B cell (primary cell): ENCODE measurements around the gene VTI1A. TPM values are rescaled to one million over a fixed set of nuclear protein-coding genes. Genes with fewer than 3 reads are reported as not detected.

Experiments used
- ATAC-seq: fragments of 200-7000 bp; cut with Tn5 transposase; one replicate; pipeline ENCODE4 v1.10.0; 2021; ENCODE audit warnings: low read depth, mild to moderate bottlenecking, moderate number of reproducible peaks, moderate library complexity
- CTCF ChIA-PET: fragments of 350-600 bp; sonication (Branson Sonifier 250); formaldehyde crosslinking; loops from one replicate; lab custom pipeline; 2021; ENCODE audit warnings: antibody characterized with exemption, inconsistent platforms; lab: Charles Lee
- POLR2A ChIA-PET: fragments of 350-600 bp; sonication (Branson Sonifier 250); formaldehyde crosslinking; loops from one replicate; lab custom pipeline; 2021; ENCODE audit warnings: antibody characterized with exemption; lab: Charles Lee
- DNase-seq: peaks from one replicate; pipeline ENCODE4 v3.0.0; 2013
- H2AFZ ChIP-seq: 2 replicates; pipeline ENCODE4 v1.6.1; 2012; ENCODE audit warnings: mild to moderate bottlenecking, low read depth, low read length; ENCODE audit not compliant: insufficient read depth, poor library complexity, severe bottlenecking
- H3K27ac ChIP-seq, 2 donors: 1 replicate in 1 of 2; 2 replicates in 1 of 2; pipeline ENCODE4 v1.5.1; 2012 to 2013; ENCODE audit warnings: low read length in 2 of 2, mild to moderate bottlenecking in 2 of 2, moderate library complexity in 1 of 2
- H3K27me3 ChIP-seq, 4 experiments: fragments of 200-600 bp in 1 of 4; sonication (generic) in 1 of 4; replicated peaks in 1 of 4; 1 replicate in 2 of 4; 2 replicates in 2 of 4; pipeline versions ENCODE4 v1.6.1 to v1.7.0; 2013 to 2016; ENCODE audit warnings: low read length in 3 of 4, mild to moderate bottlenecking in 2 of 4, mixed read lengths in 1 of 4, moderate library complexity in 1 of 4; ENCODE audit not compliant: insufficient read depth in 4 of 4, control insufficient read depth in 3 of 4; ENCODE audit errors: control extremely low read depth in 1 of 4
- H3K36me3 ChIP-seq, 2 experiments: replicated peaks in 1 of 2; 1 replicate in 1 of 2; 2 replicates in 1 of 2; pipeline versions ENCODE4 v1.6.1 to v1.7.1; 2013; ENCODE audit warnings: low read length in 1 of 2; ENCODE audit not compliant: insufficient read depth in 2 of 2, control insufficient read depth in 1 of 2; ENCODE audit errors: control extremely low read depth in 1 of 2, extremely low read depth in 1 of 2
- H3K4me1 ChIP-seq, 2 donors: fragments of 200-600 bp in 1 of 2; sonication (generic) in 1 of 2; 1 replicate in 1 of 2; 2 replicates in 1 of 2; pipeline versions ENCODE4 v1.5.1 to v1.6.1; 2013 to 2017; ENCODE audit warnings: low read length in 2 of 2; ENCODE audit not compliant: control insufficient read depth in 2 of 2, insufficient read depth in 2 of 2
- H3K4me2 ChIP-seq: replicated peaks from 2 replicates; pipeline ENCODE3; 2012; ENCODE audit warnings: mild to moderate bottlenecking, low read depth, low read length; ENCODE audit not compliant: poor library complexity, severe bottlenecking
- H3K4me3 ChIP-seq, 5 experiments: fragments of 200-600 bp in 1 of 5; sonication (generic) in 1 of 5; 1 replicate in 3 of 5; 2 replicates in 2 of 5; pipeline versions ENCODE4 v1.5.1 to v1.7.0; 2011 to 2016; ENCODE audit warnings: low read length in 4 of 5, mild to moderate bottlenecking in 4 of 5, low read depth in 2 of 5, control low read depth in 1 of 5, moderate library complexity in 1 of 5; ENCODE audit not compliant: insufficient read depth in 1 of 5; ENCODE audit errors: control extremely low read depth in 1 of 5, extremely low read depth in 1 of 5
- H3K79me2 ChIP-seq: fragments of 200-600 bp; sonication (generic); one replicate; pipeline ENCODE4 v1.6.0; 2016; ENCODE audit warnings: low read length; ENCODE audit not compliant: control insufficient read depth, insufficient read depth
- H3K9ac ChIP-seq: fragments of 200-600 bp; sonication (generic); 2 replicates; pipeline ENCODE4 v1.6.1; 2017; ENCODE audit warnings: mild to moderate bottlenecking, low read length, moderate library complexity
- H3K9me3 ChIP-seq, 3 donors: one replicate each; pipeline versions ENCODE4 v1.6.1 to v1.7.1; 2013; ENCODE audit warnings: low read length in 2 of 3; ENCODE audit not compliant: control insufficient read depth in 2 of 3, insufficient read depth in 1 of 3; ENCODE audit errors: control extremely low read depth in 1 of 3
- H4K20me1 ChIP-seq: 2 replicates; pipeline ENCODE4 v1.6.0; 2012; ENCODE audit warnings: mild to moderate bottlenecking, low read length; ENCODE audit not compliant: insufficient read depth, control insufficient read depth, poor library complexity, severe bottlenecking
- H3K27ac Mint-ChIP-seq: one replicate; pipeline ENCODE4 v1.8.0; 2021; ENCODE audit warnings: mixed read lengths
- H3K27me3 Mint-ChIP-seq: one replicate; pipeline ENCODE4 v1.8.0; 2021; ENCODE audit warnings: mixed read lengths
- H3K4me1 Mint-ChIP-seq: one replicate; pipeline ENCODE4 v1.8.0; 2021; ENCODE audit warnings: mixed read lengths
- H3K4me3 Mint-ChIP-seq: one replicate; pipeline ENCODE4 v1.8.0; 2021; ENCODE audit warnings: mixed read lengths
- H3K9me3 Mint-ChIP-seq: one replicate; pipeline ENCODE4 v1.8.0; 2022; ENCODE audit warnings: mixed read lengths; ENCODE audit not compliant: insufficient read depth
- EZH2 ChIP-seq: IDR thresholded peaks from 2 replicates; pipeline ENCODE4 v1.6.1; 2012; ENCODE audit warnings: borderline replicate concordance, low read depth, mild to moderate bottlenecking, moderate library complexity, low read length; ENCODE audit not compliant: insufficient read depth, poor library complexity, severe bottlenecking
- WGBS: methylation state at CpG from one replicate; pipeline ENCODE4 v1.1.5; 2013; ENCODE audit warnings: missing lambda C conversion rate; ENCODE audit not compliant: insufficient coverage; 5-methylcytosine and 5-hydroxymethylcytosine counted together
- intact Hi-C: fragments of 100-400 bp; cut with micrococcal nuclease; formaldehyde crosslinking; loops from one replicate; pipeline ENCODE4 v1.10.0; 2022
- polyA plus RNA-seq: library from polyadenylated mRNA; depleted of rRNA; stranded (reverse); fragments of >200 nt; gene quantifications from 2 replicates; pipeline ENCODE4 v1.2.3, GENCODE V29; 2012
- total RNA-seq, 2 donors: library from RNA; stranded (reverse); fragments of 120-200 nt in 1 of 2; gene quantifications; 1 replicate in 1 of 2; 2 replicates in 1 of 2; pipeline versions ENCODE4 v1.2.3 to v1.2.4, GENCODE V29; 2013 to 2022
- TF ChIP-seq, protein P1 (sequence below): fragments of 200-600 bp; IDR thresholded peaks from one replicate; pipeline ENCODE4 v1.8.0; 2022; ENCODE audit warnings: antibody characterized with exemption, mild to moderate bottlenecking

The VTI1A gene
- total and polyA plus RNA-seq, 2 donors (not counting 1 experiment from before 2014, with no cell fraction given) = 20.0 to 84.1 TPM

GRCh38 chr10:112696592-112696991 lies 249.6 kb downstream of the VTI1A start:
- Mint-ChIP-seq H3K27me3 (no peaks in the 10 kb centered on the region), H3K27ac (no peak overlapping the region), H3K4me3 (no peak overlapping the region), H3K9me3 (no peaks in the 10 kb centered on the region), H3K4me1 (no peaks in the 10 kb centered on the region)
- Histone ChIP-seq H3K4me2 (no peak overlapping the region), H3K27me3 (no peaks in the 10 kb centered on the region), H3K27ac (no peak overlapping the region), H3K79me2 (no peaks in the 10 kb centered on the region), H3K9ac (no peak overlapping the region), H3K4me3 (no peak overlapping the region), H2AFZ (no peak overlapping the region), H4K20me1 (no peaks in the 10 kb centered on the region), H3K9me3 (no peaks in the 10 kb centered on the region), H3K36me3 (peaks cover 0 to 2% of the 10 kb centered on the region in 2 experiments), H3K4me1 (no peaks in the 10 kb centered on the region)
- DNase-seq (no peak), ATAC-seq (no peak)
- no peak for TF ChIP-seq EZH2
- TF ChIP-seq, protein P1, sequence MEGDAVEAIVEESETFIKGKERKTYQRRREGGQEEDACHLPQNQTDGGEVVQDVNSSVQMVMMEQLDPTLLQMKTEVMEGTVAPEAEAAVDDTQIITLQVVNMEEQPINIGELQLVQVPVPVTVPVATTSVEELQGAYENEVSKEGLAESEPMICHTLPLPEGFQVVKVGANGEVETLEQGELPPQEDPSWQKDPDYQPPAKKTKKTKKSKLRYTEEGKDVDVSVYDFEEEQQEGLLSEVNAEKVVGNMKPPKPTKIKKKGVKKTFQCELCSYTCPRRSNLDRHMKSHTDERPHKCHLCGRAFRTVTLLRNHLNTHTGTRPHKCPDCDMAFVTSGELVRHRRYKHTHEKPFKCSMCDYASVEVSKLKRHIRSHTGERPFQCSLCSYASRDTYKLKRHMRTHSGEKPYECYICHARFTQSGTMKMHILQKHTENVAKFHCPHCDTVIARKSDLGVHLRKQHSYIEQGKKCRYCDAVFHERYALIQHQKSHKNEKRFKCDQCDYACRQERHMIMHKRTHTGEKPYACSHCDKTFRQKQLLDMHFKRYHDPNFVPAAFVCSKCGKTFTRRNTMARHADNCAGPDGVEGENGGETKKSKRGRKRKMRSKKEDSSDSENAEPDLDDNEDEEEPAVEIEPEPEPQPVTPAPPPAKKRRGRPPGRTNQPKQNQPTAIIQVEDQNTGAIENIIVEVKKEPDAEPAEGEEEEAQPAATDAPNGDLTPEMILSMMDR = no peak
- no CpG with 5 or more reads among the region's 2 CpGs for WGBS
- intact Hi-C loops = no loop called here
- ChIA-PET CTCF (no interaction called here), POLR2A (no interaction called here)

DNA sequence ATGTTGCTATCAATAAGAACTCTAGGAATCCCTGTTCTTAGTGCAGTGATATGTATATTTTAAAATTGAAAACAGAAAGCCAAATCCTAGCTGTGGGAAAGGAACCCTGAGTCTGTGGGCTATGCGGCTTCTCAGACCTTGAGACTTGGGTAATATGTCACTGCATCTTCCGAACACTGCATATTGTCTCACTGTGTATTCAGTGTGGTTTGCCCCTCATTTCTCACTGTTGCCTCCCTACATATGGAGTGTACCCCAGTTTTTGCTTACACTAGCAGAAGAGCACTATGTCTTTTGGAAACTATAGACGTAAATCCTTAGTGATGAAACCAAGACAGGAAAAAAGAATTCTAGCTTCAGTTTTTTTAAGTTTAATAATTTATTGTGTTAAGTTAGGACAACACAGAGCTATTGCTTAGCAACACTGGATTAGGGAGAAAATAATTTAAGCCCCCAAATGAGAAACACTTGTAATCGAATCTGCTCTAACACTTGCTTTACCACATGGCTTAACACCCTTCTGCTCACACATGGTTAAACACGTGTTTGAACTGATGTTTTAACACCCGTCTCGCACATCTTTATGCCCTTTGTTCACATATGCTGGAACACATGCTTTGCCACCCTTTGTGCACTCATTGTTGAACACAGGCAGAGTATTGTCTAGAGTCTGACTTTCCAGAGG lies 251.3 kb downstream of the VTI1A start:
- ATAC-seq (no peak), DNase-seq (no peak)
- Mint-ChIP-seq H3K4me3 (no peak overlapping the region), H3K27ac (no peak overlapping the region), H3K27me3 (no peaks in the 10 kb centered on the region), H3K4me1 (no peaks in the 10 kb centered on the region), H3K9me3 (no peaks in the 10 kb centered on the region)
- WGBS = 96% methylated on average over 4 of the region's 7 CpGs
- Histone ChIP-seq H3K9ac (no peak overlapping the region), H4K20me1 (no peaks in the 10 kb centered on the region), H3K36me3 (peaks cover 0 to 2% of the 10 kb centered on the region in 2 experiments), H3K4me3 (no peak overlapping the region), H3K9me3 (no peaks in the 10 kb centered on the region), H3K27me3 (no peaks in the 10 kb centered on the region), H3K79me2 (no peaks in the 10 kb centered on the region), H3K4me2 (no peak overlapping the region), H3K27ac (no peak overlapping the region), H2AFZ (no peak overlapping the region), H3K4me1 (no peaks in the 10 kb centered on the region)
- ChIA-PET CTCF (interaction anchor here (1.1 to 1.3 kb wide), 2 partner anchors 10 to 12 kb away, joined by 3 to 5 read pairs; no protein-coding TSS in a partner anchor), POLR2A (no interaction called here)
- no peak for TF ChIP-seq EZH2
- TF ChIP-seq, protein P1 = no peak
- intact Hi-C loops = no loop called here
